Activated naive CD8-positive, alpha-beta T cell (primary cell): Measurements from ENCODE around the gene BBS12.

Source experiments
- H3K27ac Mint-ChIP-seq: one replicate; pipeline ENCODE4 v1.8.0; 2021; ENCODE audit warnings: mixed read lengths
- H3K27me3 Mint-ChIP-seq: one replicate; pipeline ENCODE4 v1.8.0; 2021; ENCODE audit warnings: mixed read lengths
- H3K36me3 Mint-ChIP-seq: one replicate; pipeline ENCODE4 v1.8.0; 2021; ENCODE audit warnings: mixed read lengths
- H3K4me1 Mint-ChIP-seq: one replicate; pipeline ENCODE4 v1.8.0; 2021; ENCODE audit warnings: low read depth, mixed read lengths
- H3K4me3 Mint-ChIP-seq: one replicate; pipeline ENCODE4 v1.8.0; 2021; ENCODE audit warnings: mild to moderate bottlenecking, mixed read lengths
- H3K9me3 Mint-ChIP-seq: one replicate; pipeline ENCODE4 v1.8.0; 2021; ENCODE audit warnings: low read depth, mixed read lengths

Gene BBS12

GRCh38 chr4:122732329-122733026 lies at the start of gene BBS12:
BBS12 (plus strand) TSS chr4:122732704; CDS start chr4:122741893, 9,189 bp downstream.
- Mint-ChIP-seq H3K36me3 (peaks cover 8% of the 10 kb centered on the region), H3K27ac (peak within 1 kb of the TSS; percentile 91), H3K4me1 (peaks cover 23% of the 10 kb centered on the region), H3K4me3 (peak within 1 kb of the TSS; percentile 96), H3K27me3 (no peaks in the 10 kb centered on the region), H3K9me3 (no peaks in the 10 kb centered on the region)

- peaks cover 13% of the 10 kb centered on the region for H3K4me1 Mint-ChIP-seq
- peaks cover 7% of the 10 kb centered on the region for H3K9me3 Mint-ChIP-seq
- no peak overlapping the region for H3K27ac Mint-ChIP-seq
- peaks cover 2% of the 10 kb centered on the region for H3K27me3 Mint-ChIP-seq
- no peaks in the 10 kb centered on the region for H3K36me3 Mint-ChIP-seq
- no peak overlapping the region for H3K4me3 Mint-ChIP-seq
These were observed 45.8 kb upstream of the BBS12 start for GRCh38 chr4:122686691-122687090.

GRCh38 chr4:122687531-122688061 lies 44.9 kb upstream of the BBS12 start:
- Mint-ChIP-seq H3K27me3 (peaks cover 4% of the 10 kb centered on the region), H3K27ac (peak overlapping the region; percentile 52), H3K9me3 (peaks cover under 1% of the 10 kb centered on the region), H3K4me1 (peaks cover 13% of the 10 kb centered on the region), H3K36me3 (no peaks in the 10 kb centered on the region), H3K4me3 (no peak overlapping the region)

- H3K27ac Mint-ChIP-seq: no peak overlapping the region
- no peaks in the 10 kb centered on the region for H3K36me3 Mint-ChIP-seq
- H3K9me3 Mint-ChIP-seq: no peaks in the 10 kb centered on the region
- peaks cover 2% of the 10 kb centered on the region for H3K27me3 Mint-ChIP-seq
- peaks cover 13% of the 10 kb centered on the region for H3K4me1 Mint-ChIP-seq
- no peak overlapping the region for H3K4me3 Mint-ChIP-seq
These were observed 43.9 kb upstream of the BBS12 start for GRCh38 chr4:122688529-122689140.

- Mint-ChIP-seq H3K4me3 (no peak overlapping the region), H3K27ac (no peak overlapping the region), H3K9me3 (no peaks in the 10 kb centered on the region), H3K36me3 (no peaks in the 10 kb centered on the region), H3K27me3 (peaks cover 2% of the 10 kb centered on the region), H3K4me1 (peaks cover 13% of the 10 kb centered on the region)
These were observed 42.5 kb upstream of the BBS12 start for GRCh38 chr4:122689972-122690371.

- Mint-ChIP-seq H3K4me1 (peaks cover 13% of the 10 kb centered on the region), H3K36me3 (no peaks in the 10 kb centered on the region), H3K27ac (no peak overlapping the region), H3K9me3 (no peaks in the 10 kb centered on the region), H3K27me3 (peaks cover 2% of the 10 kb centered on the region), H3K4me3 (no peak overlapping the region)
These were observed 40.5 kb upstream of the BBS12 start for GRCh38 chr4:122691988-122692387.

- Mint-ChIP-seq H3K4me1 (peaks cover 7% of the 10 kb centered on the region), H3K36me3 (no peaks in the 10 kb centered on the region), H3K9me3 (no peaks in the 10 kb centered on the region), H3K4me3 (no peak overlapping the region), H3K27ac (no peak overlapping the region), H3K27me3 (peaks cover 2% of the 10 kb centered on the region)
These were observed 39.6 kb upstream of the BBS12 start for GRCh38 chr4:122692641-122693520.

- Mint-ChIP-seq H3K9me3 (no peaks in the 10 kb centered on the region), H3K4me3 (no peak overlapping the region), H3K27ac (no peak overlapping the region), H3K4me1 (no peaks in the 10 kb centered on the region), H3K36me3 (no peaks in the 10 kb centered on the region), H3K27me3 (peaks cover 2% of the 10 kb centered on the region)
These were observed 37.3 kb upstream of the BBS12 start for GRCh38 chr4:122695226-122695625.

- peaks cover 5% of the 10 kb centered on the region for H3K4me1 Mint-ChIP-seq
- no peaks in the 10 kb centered on the region for H3K9me3 Mint-ChIP-seq
- H3K4me3 Mint-ChIP-seq: no peak overlapping the region
- no peaks in the 10 kb centered on the region for H3K36me3 Mint-ChIP-seq
- H3K27ac Mint-ChIP-seq: no peak overlapping the region
- peaks cover 4% of the 10 kb centered on the region for H3K27me3 Mint-ChIP-seq
These were observed 32.3 kb upstream of the BBS12 start for GRCh38 chr4:122700178-122700725.

- peaks cover 4% of the 10 kb centered on the region for H3K27me3 Mint-ChIP-seq
- no peaks in the 10 kb centered on the region for H3K36me3 Mint-ChIP-seq
- peak overlapping the region; percentile 27 for H3K4me3 Mint-ChIP-seq
- H3K9me3 Mint-ChIP-seq: no peaks in the 10 kb centered on the region
- peak overlapping the region; percentile 25 for H3K27ac Mint-ChIP-seq
- peaks cover 5% of the 10 kb centered on the region for H3K4me1 Mint-ChIP-seq
These were observed 31.4 kb upstream of the BBS12 start for GRCh38 chr4:122701061-122701460.

- no peak overlapping the region for H3K4me3 Mint-ChIP-seq
- H3K27me3 Mint-ChIP-seq: peaks cover 4% of the 10 kb centered on the region
- no peak overlapping the region for H3K27ac Mint-ChIP-seq
- peaks cover 5% of the 10 kb centered on the region for H3K4me1 Mint-ChIP-seq
- H3K9me3 Mint-ChIP-seq: no peaks in the 10 kb centered on the region
- H3K36me3 Mint-ChIP-seq: no peaks in the 10 kb centered on the region
These were observed 30.5 kb upstream of the BBS12 start for GRCh38 chr4:122701965-122702364.

- H3K36me3 Mint-ChIP-seq: no peaks in the 10 kb centered on the region
- peaks cover 4% of the 10 kb centered on the region for H3K27me3 Mint-ChIP-seq
- no peaks in the 10 kb centered on the region for H3K9me3 Mint-ChIP-seq
- no peak overlapping the region for H3K27ac Mint-ChIP-seq
- H3K4me1 Mint-ChIP-seq: peaks cover 5% of the 10 kb centered on the region
- H3K4me3 Mint-ChIP-seq: no peak overlapping the region
These were observed 29.6 kb upstream of the BBS12 start for GRCh38 chr4:122702939-122703338.

GRCh38 chr4:122703868-122704267 lies 28.6 kb upstream of the BBS12 start:
- H3K27ac Mint-ChIP-seq: no peak overlapping the region
- H3K4me3 Mint-ChIP-seq: no peak overlapping the region
- H3K9me3 Mint-ChIP-seq: no peaks in the 10 kb centered on the region
- peaks cover 4% of the 10 kb centered on the region for H3K27me3 Mint-ChIP-seq
- no peaks in the 10 kb centered on the region for H3K36me3 Mint-ChIP-seq
- peaks cover 5% of the 10 kb centered on the region for H3K4me1 Mint-ChIP-seq

GRCh38 chr4:122705009-122705408 lies 27.5 kb upstream of the BBS12 start:
- Mint-ChIP-seq H3K27me3 (peaks cover 4% of the 10 kb centered on the region), H3K4me1 (peaks cover 5% of the 10 kb centered on the region), H3K27ac (no peak overlapping the region)

More at GRCh38 chr4:122705009-122705408, 27.5 kb upstream of the BBS12 start:
- Mint-ChIP-seq H3K9me3 (no peaks in the 10 kb centered on the region), H3K36me3 (no peaks in the 10 kb centered on the region), H3K4me3 (no peak overlapping the region)
